ENCODE measurements around the gene NAA15.

The NAA15 gene

GRCh38 chr4:139401368-139401767, 100.1 kb downstream of the NAA15 start:
- Histone ChIP-seq H4K20me1 (ENCODE audit: control insufficient read depth, insufficient read depth, low read depth, low read length) (no peaks in the 10 kb centered on the region), H3K9me2 (replicated peaks; ENCODE audit: control insufficient read depth, low read length) (no peaks in the 10 kb centered on the region), H3K9me3 (ENCODE audit: control insufficient read depth, insufficient read depth, low read length) (no peaks in the 10 kb centered on the region), H3K36me3 (ENCODE audit: control insufficient read depth, low read length) (no peaks in the 10 kb centered on the region; the same call in 1 of the 2 replicates), H3K27ac (ENCODE audit: low read depth, low read length) (no peak overlapping the region), H3F3A (ENCODE audit: control insufficient read depth, insufficient read depth) (0 out of 2 replicates have a peak, but pooled peaks cover 3% of the 10 kb centered on the region), H3K27me3 (ENCODE audit: control insufficient read depth, low read length) (no peaks in the 10 kb centered on the region), H3K4me2 (ENCODE audit: low read length) (no peak overlapping the region), H3K4me1 (ENCODE audit: control insufficient read depth, low read length) (no peaks in the 10 kb centered on the region), H3K4me3 (ENCODE audit: low read length) (no peak overlapping the region), H3K79me2 (ENCODE audit: control insufficient read depth, low read length) (no peaks in the 10 kb centered on the region)
- TF ChIP-seq CTCF (IDR thresholded peaks at IDR 0.05; ENCODE audit: low read depth, low read length, poor library complexity, severe bottlenecking) (no peak), EZH2phosphoT487 (IDR thresholded peaks at IDR 0.05; ENCODE audit: borderline replicate concordance, low read length) (no peak)

- no peaks in the 10 kb centered on the region for H3K79me2 ChIP-seq (ENCODE audit: control insufficient read depth, low read length)
- H3K9me3 ChIP-seq (ENCODE audit: control insufficient read depth, insufficient read depth, low read length), result no peaks in the 10 kb centered on the region
- H3K4me1 ChIP-seq (ENCODE audit: control insufficient read depth, low read length), result no peaks in the 10 kb centered on the region
- no peak overlapping the region for H3K4me3 ChIP-seq (ENCODE audit: low read length)
- 0 out of 2 replicates have a peak, but pooled peaks cover 3% of the 10 kb centered on the region for H3F3A ChIP-seq (ENCODE audit: control insufficient read depth, insufficient read depth)
- H3K4me2 ChIP-seq (ENCODE audit: low read length), result no peak overlapping the region
- no peaks in the 10 kb centered on the region; the same call in 1 of the 2 replicates for H3K36me3 ChIP-seq (ENCODE audit: control insufficient read depth, low read length)
- H3K9me2 ChIP-seq (replicated peaks; ENCODE audit: control insufficient read depth, low read length), result no peaks in the 10 kb centered on the region
- H3K27ac ChIP-seq (ENCODE audit: low read depth, low read length), result no peak overlapping the region
- no peaks in the 10 kb centered on the region for H4K20me1 ChIP-seq (ENCODE audit: control insufficient read depth, insufficient read depth, low read depth, low read length)
- no peaks in the 10 kb centered on the region for H3K27me3 ChIP-seq (ENCODE audit: control insufficient read depth, low read length)
- TF ChIP-seq CTCF (IDR thresholded peaks at IDR 0.05; ENCODE audit: low read depth, low read length, poor library complexity, severe bottlenecking), result no peak
- no peak for TF ChIP-seq EZH2phosphoT487 (IDR thresholded peaks at IDR 0.05; ENCODE audit: borderline replicate concordance, low read length)
Measured at GRCh38 chr4:139402436-139402835, 101.1 kb downstream of the NAA15 start.

GRCh38 chr4:139403462-139403861, 102.2 kb downstream of the NAA15 start:
- no peak for TF ChIP-seq EZH2phosphoT487 (IDR thresholded peaks at IDR 0.05; ENCODE audit: borderline replicate concordance, low read length)
- peak; percentile 22 for TF ChIP-seq CTCF (IDR thresholded peaks at IDR 0.05; ENCODE audit: low read depth, low read length, poor library complexity, severe bottlenecking)
- Histone ChIP-seq H3F3A (ENCODE audit: control insufficient read depth, insufficient read depth) (0 out of 2 replicates have a peak, but pooled peaks cover 3% of the 10 kb centered on the region), H3K36me3 (ENCODE audit: control insufficient read depth, low read length) (no peaks in the 10 kb centered on the region), H4K20me1 (ENCODE audit: control insufficient read depth, insufficient read depth, low read depth, low read length) (no peaks in the 10 kb centered on the region), H3K4me2 (ENCODE audit: low read length) (no peak overlapping the region), H3K27ac (ENCODE audit: low read depth, low read length) (no peak overlapping the region), H3K9me2 (replicated peaks; ENCODE audit: control insufficient read depth, low read length) (no peaks in the 10 kb centered on the region), H3K27me3 (ENCODE audit: control insufficient read depth, low read length) (no peaks in the 10 kb centered on the region), H3K4me3 (ENCODE audit: low read length) (no peak overlapping the region), H3K9me3 (ENCODE audit: control insufficient read depth, insufficient read depth, low read length) (no peaks in the 10 kb centered on the region), H3K79me2 (ENCODE audit: control insufficient read depth, low read length) (no peaks in the 10 kb centered on the region), H3K4me1 (ENCODE audit: control insufficient read depth, low read length) (no peaks in the 10 kb centered on the region)
